ENCODE data around the gene IWS1. TPM values are rescaled to one million over a fixed set of nuclear protein-coding genes. Genes with fewer than 3 reads are reported as not detected.

Gene IWS1
- total RNA-seq, 1 experiment from 2014 or later: 70.5 TPM

DNA sequence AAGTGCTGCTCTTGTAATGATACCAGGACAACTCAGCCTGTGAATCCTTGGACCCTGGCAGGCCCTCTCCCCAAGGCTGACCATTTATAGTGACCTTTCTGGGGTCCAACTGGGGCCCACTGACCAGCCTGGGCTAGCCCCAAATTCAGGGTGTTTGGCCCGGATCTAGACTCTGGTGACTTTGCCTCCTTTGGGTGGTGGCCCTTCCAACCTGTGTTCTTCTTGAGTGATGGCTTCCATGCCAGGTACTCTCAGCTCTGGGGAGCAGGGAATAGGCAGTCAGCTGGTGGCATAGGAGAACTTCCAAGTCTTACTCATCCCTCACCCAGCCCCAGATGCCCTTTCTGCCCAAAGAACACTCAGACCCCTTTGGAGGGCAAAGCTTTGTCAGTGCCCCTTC is 19.5 kb upstream of the IWS1 start:
- TF ChIP-seq TEAD4 (CRISPR knock-in tag; IDR thresholded peaks at IDR 0.05): no peak
- no peak for TF ChIP-seq NFATC4 (CRISPR knock-in tag; IDR thresholded peaks at IDR 0.05)
- no peak for TF ChIP-seq ZNF138 (CRISPR knock-in tag; conservative IDR thresholded peaks at IDR 0.05)
- TF ChIP-seq, protein P1, sequence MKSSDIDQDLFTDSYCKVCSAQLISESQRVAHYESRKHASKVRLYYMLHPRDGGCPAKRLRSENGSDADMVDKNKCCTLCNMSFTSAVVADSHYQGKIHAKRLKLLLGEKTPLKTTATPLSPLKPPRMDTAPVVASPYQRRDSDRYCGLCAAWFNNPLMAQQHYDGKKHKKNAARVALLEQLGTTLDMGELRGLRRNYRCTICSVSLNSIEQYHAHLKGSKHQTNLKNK (CRISPR knock-in tag; IDR thresholded peaks at IDR 0.05): no peak
- TF ChIP-seq, protein P2, sequence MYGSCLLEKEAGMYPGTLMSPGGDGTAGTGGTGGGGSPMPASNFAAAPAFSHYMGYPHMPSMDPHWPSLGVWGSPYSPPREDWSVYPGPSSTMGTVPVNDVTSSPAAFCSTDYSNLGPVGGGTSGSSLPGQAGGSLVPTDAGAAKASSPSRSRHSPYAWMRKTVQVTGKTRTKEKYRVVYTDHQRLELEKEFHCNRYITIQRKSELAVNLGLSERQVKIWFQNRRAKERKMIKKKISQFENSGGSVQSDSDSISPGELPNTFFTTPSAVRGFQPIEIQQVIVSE (CRISPR knock-in tag; IDR thresholded peaks at IDR 0.05; ENCODE audit: borderline replicate concordance): no peak
- no peak for TF ChIP-seq NR3C1 (CRISPR knock-in tag; conservative IDR thresholded peaks at IDR 0.05; ENCODE audit: low read depth)
- no peak for TF ChIP-seq STAT6 (CRISPR knock-in tag; conservative IDR thresholded peaks at IDR 0.05; ENCODE audit: low read depth)
- TF ChIP-seq, protein P3, sequence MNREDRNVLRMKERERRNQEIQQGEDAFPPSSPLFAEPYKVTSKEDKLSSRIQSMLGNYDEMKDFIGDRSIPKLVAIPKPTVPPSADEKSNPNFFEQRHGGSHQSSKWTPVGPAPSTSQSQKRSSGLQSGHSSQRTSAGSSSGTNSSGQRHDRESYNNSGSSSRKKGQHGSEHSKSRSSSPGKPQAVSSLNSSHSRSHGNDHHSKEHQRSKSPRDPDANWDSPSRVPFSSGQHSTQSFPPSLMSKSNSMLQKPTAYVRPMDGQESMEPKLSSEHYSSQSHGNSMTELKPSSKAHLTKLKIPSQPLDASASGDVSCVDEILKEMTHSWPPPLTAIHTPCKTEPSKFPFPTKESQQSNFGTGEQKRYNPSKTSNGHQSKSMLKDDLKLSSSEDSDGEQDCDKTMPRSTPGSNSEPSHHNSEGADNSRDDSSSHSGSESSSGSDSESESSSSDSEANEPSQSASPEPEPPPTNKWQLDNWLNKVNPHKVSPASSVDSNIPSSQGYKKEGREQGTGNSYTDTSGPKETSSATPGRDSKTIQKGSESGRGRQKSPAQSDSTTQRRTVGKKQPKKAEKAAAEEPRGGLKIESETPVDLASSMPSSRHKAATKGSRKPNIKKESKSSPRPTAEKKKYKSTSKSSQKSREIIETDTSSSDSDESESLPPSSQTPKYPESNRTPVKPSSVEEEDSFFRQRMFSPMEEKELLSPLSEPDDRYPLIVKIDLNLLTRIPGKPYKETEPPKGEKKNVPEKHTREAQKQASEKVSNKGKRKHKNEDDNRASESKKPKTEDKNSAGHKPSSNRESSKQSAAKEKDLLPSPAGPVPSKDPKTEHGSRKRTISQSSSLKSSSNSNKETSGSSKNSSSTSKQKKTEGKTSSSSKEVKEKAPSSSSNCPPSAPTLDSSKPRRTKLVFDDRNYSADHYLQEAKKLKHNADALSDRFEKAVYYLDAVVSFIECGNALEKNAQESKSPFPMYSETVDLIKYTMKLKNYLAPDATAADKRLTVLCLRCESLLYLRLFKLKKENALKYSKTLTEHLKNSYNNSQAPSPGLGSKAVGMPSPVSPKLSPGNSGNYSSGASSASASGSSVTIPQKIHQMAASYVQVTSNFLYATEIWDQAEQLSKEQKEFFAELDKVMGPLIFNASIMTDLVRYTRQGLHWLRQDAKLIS (CRISPR knock-in tag; IDR thresholded peaks at IDR 0.05; ENCODE audit: borderline replicate concordance): no peak
- TF ChIP-seq, protein P4, sequence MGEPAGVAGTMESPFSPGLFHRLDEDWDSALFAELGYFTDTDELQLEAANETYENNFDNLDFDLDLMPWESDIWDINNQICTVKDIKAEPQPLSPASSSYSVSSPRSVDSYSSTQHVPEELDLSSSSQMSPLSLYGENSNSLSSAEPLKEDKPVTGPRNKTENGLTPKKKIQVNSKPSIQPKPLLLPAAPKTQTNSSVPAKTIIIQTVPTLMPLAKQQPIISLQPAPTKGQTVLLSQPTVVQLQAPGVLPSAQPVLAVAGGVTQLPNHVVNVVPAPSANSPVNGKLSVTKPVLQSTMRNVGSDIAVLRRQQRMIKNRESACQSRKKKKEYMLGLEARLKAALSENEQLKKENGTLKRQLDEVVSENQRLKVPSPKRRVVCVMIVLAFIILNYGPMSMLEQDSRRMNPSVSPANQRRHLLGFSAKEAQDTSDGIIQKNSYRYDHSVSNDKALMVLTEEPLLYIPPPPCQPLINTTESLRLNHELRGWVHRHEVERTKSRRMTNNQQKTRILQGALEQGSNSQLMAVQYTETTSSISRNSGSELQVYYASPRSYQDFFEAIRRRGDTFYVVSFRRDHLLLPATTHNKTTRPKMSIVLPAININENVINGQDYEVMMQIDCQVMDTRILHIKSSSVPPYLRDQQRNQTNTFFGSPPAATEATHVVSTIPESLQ (CRISPR knock-in tag; IDR thresholded peaks at IDR 0.05): no peak
- TF ChIP-seq ATF2 (CRISPR knock-in tag; IDR thresholded peaks at IDR 0.05; ENCODE audit: borderline replicate concordance, low read depth): no peak
- no peak for TF ChIP-seq ZNF219 (CRISPR knock-in tag; IDR thresholded peaks at IDR 0.05; ENCODE audit: borderline replicate concordance)
- TF ChIP-seq SMAD4 (CRISPR knock-in tag; IDR thresholded peaks at IDR 0.05): no peak
- TF ChIP-seq ZNF532 (CRISPR knock-in tag; IDR thresholded peaks at IDR 0.05; ENCODE audit: borderline replicate concordance): no peak
- no peak for TF ChIP-seq PRRX2 (CRISPR knock-in tag; IDR thresholded peaks at IDR 0.05)
- peaks cover 21% of the 10 kb centered on the region for H3K27me3 Mint-ChIP-seq (ENCODE audit: low read depth)
- no peaks in the 10 kb centered on the region for H3K36me3 Mint-ChIP-seq
- H3K9me3 Mint-ChIP-seq: no peaks in the 10 kb centered on the region
- DNase-seq (ENCODE audit: low spot score) (no peak), ATAC-seq (no peak)
- H3K4me3 Mint-ChIP-seq: no peak overlapping the region
- no peaks in the 10 kb centered on the region for H3K4me1 Mint-ChIP-seq
- H3K27ac Mint-ChIP-seq: no peak overlapping the region
- ChIA-PET POLR2A (no interaction called here), CTCF (no interaction called here)
